Astrocyte (in vitro differentiated cells and primary cell): ENCODE measurements around the gene NDOR1. TPM values are rescaled to one million over a fixed set of nuclear protein-coding genes. Genes with fewer than 3 reads are reported as not detected.

ENCODE experiments used
- DNase-seq: peaks from one replicate; pipeline ENCODE4 v3.0.0-alpha.2; 2010; ENCODE audit warnings: low read depth
- FAIRE-seq: peaks from 2 replicates; lab custom pipeline; 2011; peaks lifted over from hg19 to GRCh38; lab: Jason Lieb, UNC
- H2AFZ ChIP-seq: 2 replicates; pipeline ENCODE4 v1.6.0; 2012; ENCODE audit warnings: low read depth, low read length, inconsistent platforms
- H3K27ac ChIP-seq: 2 replicates; pipeline ENCODE4 v1.5.1; 2011; ENCODE audit warnings: low read depth, low read length, inconsistent platforms
- H3K27me3 ChIP-seq: 2 replicates; pipeline ENCODE4 v1.6.0; 2011; ENCODE audit warnings: low read length, inconsistent platforms; ENCODE audit not compliant: insufficient read depth
- H3K36me3 ChIP-seq: 2 replicates; pipeline ENCODE4 v1.5.1; 2011; ENCODE audit warnings: low read length, inconsistent platforms; ENCODE audit not compliant: insufficient read depth
- H3K4me1 ChIP-seq: 2 replicates; pipeline ENCODE4 v1.5.1; 2011; ENCODE audit warnings: low read length, inconsistent platforms; ENCODE audit not compliant: insufficient read depth
- H3K4me2 ChIP-seq: 2 replicates; pipeline ENCODE4 v1.6.0; 2012; ENCODE audit warnings: low read length, inconsistent platforms
- H3K4me3 ChIP-seq: 2 replicates; pipeline ENCODE4 v1.5.1; 2011; ENCODE audit warnings: low read depth, mild to moderate bottlenecking, low read length, inconsistent platforms; ENCODE audit not compliant: insufficient read depth
- H3K79me2 ChIP-seq: 2 replicates; pipeline ENCODE4 v1.6.0; 2012; ENCODE audit warnings: mild to moderate bottlenecking, low read length, inconsistent platforms; ENCODE audit not compliant: insufficient read depth
- H3K9ac ChIP-seq: 2 replicates; pipeline ENCODE4 v1.6.0; 2012; ENCODE audit warnings: mild to moderate bottlenecking, low read length, inconsistent platforms
- H3K9me3 ChIP-seq: 2 replicates; pipeline ENCODE4 v1.5.1; 2012; ENCODE audit warnings: low read depth, mild to moderate bottlenecking, low read length, inconsistent platforms; ENCODE audit not compliant: insufficient read depth
- H4K20me1 ChIP-seq: 2 replicates; pipeline ENCODE4 v1.6.0; 2012; ENCODE audit warnings: low read length, inconsistent platforms; ENCODE audit not compliant: insufficient read depth
- H3K27ac Mint-ChIP-seq: one replicate; pipeline ENCODE4 v1.8.0; 2021; ENCODE audit warnings: mild to moderate bottlenecking, mixed read lengths; ENCODE audit not compliant: unreplicated experiment
- H3K27me3 Mint-ChIP-seq: one replicate; pipeline ENCODE4 v1.8.0; 2021; ENCODE audit warnings: low read depth, mixed read lengths; ENCODE audit not compliant: unreplicated experiment
- H3K36me3 Mint-ChIP-seq: one replicate; pipeline ENCODE4 v1.8.0; 2021; ENCODE audit warnings: low read depth, mixed read lengths; ENCODE audit not compliant: unreplicated experiment
- H3K4me1 Mint-ChIP-seq: one replicate; pipeline ENCODE4 v1.8.0; 2021; ENCODE audit warnings: low read depth, mixed read lengths; ENCODE audit not compliant: unreplicated experiment
- H3K4me3 Mint-ChIP-seq: one replicate; pipeline ENCODE4 v1.8.0; 2021; ENCODE audit warnings: mild to moderate bottlenecking, moderate library complexity, mixed read lengths; ENCODE audit not compliant: unreplicated experiment
- H3K9me3 Mint-ChIP-seq: one replicate; pipeline ENCODE4 v1.8.0; 2021; ENCODE audit warnings: mild to moderate bottlenecking, mixed read lengths; ENCODE audit not compliant: unreplicated experiment
- EZH2 ChIP-seq: IDR thresholded peaks from 2 replicates; pipeline ENCODE4 v1.6.1; 2012; ENCODE audit warnings: mild to moderate bottlenecking, low read length, inconsistent platforms; ENCODE audit not compliant: insufficient read depth
- total RNA-seq: library from RNA; stranded (reverse); gene quantifications from 2 replicates; pipeline ENCODE4 v1.2.1, GENCODE V29; 2021
- TF ChIP-seq, protein P1 (sequence below): IDR thresholded peaks from 2 replicates; pipeline ENCODE4 v1.5.1; 2011; ENCODE audit warnings: low read depth, mild to moderate bottlenecking, inconsistent platforms, low read length, moderate library complexity; ENCODE audit not compliant: insufficient read depth

Gene NDOR1
- total RNA-seq, 1 donor from 2014 or later: 14.5 TPM

DNA sequence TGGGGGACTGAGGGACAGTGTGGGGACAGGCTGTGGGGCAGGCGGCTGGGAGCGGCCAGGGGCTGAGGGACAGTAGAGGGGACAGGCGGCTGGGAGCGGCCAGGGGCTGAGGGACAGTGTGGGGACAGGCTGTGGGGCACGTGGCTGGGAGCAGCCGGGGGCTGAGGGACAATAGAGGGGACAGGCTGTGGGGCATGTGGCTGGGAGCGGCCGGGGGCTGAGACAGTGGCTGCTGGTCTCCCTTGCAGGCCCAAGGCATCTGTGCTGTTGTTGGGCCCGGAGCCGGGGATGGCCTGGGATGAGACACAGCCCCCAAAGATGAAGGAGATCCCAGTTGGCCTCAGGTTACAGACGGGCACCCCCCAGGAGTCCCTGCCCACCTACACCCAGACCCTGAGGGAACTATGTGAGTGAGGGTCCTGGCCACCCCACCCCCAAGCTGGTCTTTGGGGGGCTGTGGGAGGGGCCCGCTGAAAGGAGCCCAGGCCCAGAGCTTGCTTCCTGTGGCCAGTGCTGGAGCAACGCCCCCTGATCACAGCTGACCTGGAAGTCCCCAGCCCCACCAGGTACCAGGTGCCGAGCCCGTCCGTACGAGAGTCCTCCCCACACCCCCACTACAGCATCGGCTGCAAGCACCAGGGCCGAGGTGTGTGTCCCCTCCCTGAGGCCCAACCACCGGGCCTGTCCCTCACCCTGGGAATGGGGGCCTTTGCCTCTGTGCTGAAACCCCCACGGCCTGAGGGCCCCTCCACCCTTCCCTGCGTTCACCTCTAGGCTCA, 46.2 kb downstream of the NDOR1 start:
- TF ChIP-seq, protein P1, sequence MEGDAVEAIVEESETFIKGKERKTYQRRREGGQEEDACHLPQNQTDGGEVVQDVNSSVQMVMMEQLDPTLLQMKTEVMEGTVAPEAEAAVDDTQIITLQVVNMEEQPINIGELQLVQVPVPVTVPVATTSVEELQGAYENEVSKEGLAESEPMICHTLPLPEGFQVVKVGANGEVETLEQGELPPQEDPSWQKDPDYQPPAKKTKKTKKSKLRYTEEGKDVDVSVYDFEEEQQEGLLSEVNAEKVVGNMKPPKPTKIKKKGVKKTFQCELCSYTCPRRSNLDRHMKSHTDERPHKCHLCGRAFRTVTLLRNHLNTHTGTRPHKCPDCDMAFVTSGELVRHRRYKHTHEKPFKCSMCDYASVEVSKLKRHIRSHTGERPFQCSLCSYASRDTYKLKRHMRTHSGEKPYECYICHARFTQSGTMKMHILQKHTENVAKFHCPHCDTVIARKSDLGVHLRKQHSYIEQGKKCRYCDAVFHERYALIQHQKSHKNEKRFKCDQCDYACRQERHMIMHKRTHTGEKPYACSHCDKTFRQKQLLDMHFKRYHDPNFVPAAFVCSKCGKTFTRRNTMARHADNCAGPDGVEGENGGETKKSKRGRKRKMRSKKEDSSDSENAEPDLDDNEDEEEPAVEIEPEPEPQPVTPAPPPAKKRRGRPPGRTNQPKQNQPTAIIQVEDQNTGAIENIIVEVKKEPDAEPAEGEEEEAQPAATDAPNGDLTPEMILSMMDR: no peak
- no peak for TF ChIP-seq EZH2
- no peaks in the 10 kb centered on the region for H3K27me3 ChIP-seq
- FAIRE-seq (no peak), DNase-seq (no peak)
- no peak overlapping the region for H3K4me2 ChIP-seq
- H4K20me1 ChIP-seq: peaks cover 12% of the 10 kb centered on the region
- H3K36me3 ChIP-seq: no peaks in the 10 kb centered on the region
- no peak overlapping the region for H3K4me3 ChIP-seq
- Mint-ChIP-seq H3K36me3 (no peaks in the 10 kb centered on the region), H3K27ac (no peak overlapping the region), H3K4me1 (peaks cover 2% of the 10 kb centered on the region), H3K9me3 (no peaks in the 10 kb centered on the region), H3K27me3 (peaks cover 6% of the 10 kb centered on the region), H3K4me3 (no peak overlapping the region)
- H3K9ac ChIP-seq: no peak overlapping the region
- H3K27ac ChIP-seq: no peak overlapping the region
- peaks cover 20% of the 10 kb centered on the region for H3K79me2 ChIP-seq
- H3K9me3 ChIP-seq: no peaks in the 10 kb centered on the region
- H3K4me1 ChIP-seq: peaks cover 20% of the 10 kb centered on the region
- H2AFZ ChIP-seq: no peak overlapping the region

DNA sequence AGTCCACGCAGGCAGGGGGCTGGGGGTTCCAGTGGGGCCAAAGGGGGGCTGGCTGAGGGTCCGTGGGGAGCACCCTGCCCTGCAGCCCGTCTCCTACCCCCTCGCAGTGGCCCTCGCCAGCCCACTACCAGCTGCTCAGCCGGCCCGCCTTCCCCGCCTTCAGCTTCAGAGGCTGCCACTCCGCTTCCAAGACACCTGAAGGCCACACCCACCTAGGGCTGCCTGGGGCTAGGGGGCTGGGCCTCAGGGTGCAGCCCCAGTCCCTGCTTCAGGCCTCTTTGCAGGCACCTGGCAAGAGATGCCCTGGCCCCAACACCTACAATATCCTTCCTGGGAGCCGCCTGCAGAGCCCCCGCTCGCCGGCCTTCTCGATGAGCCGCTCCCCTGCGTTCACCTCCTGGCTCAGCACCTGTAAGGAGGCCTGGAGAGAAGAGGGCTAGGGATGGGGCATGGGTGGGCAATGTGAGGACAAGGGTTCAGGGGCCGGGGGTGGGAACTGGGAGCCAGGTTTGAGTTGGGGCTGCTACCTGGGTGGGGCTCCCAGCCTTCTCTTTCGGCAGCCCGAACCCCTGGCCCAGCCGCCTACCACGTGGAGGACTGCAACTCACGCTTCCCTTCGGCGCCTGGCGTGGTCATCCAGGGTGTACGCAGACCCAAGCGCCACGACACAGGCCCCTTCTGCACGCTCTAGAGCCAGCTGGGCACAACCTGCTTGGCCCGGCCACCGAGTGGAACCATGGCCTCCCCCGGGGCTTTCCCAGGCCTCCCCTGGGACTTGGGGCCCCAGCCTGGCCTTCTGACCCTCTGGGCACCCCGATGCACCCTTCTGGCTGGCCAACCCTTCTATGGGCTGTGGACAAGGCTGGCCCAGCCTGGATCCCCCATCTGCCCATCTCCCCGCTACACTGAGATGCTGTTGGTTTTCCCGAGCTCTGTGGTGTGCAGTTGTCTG, 47.3 kb downstream of the NDOR1 start:
- H3K9ac ChIP-seq: no peak overlapping the region
- TF ChIP-seq, protein P1: no peak
- no peak for TF ChIP-seq EZH2
- no peaks in the 10 kb centered on the region for H3K36me3 ChIP-seq
- DNase-seq (no peak), FAIRE-seq (no peak)
- H3K4me2 ChIP-seq: no peak overlapping the region
- Mint-ChIP-seq H3K4me1 (peaks cover 4% of the 10 kb centered on the region), H3K36me3 (no peaks in the 10 kb centered on the region), H3K27ac (no peak overlapping the region), H3K4me3 (peak overlapping the region; percentile 60), H3K9me3 (no peaks in the 10 kb centered on the region), H3K27me3 (peaks cover 6% of the 10 kb centered on the region)
- no peak overlapping the region for H3K4me3 ChIP-seq
- no peaks in the 10 kb centered on the region for H3K9me3 ChIP-seq
- peaks cover 17% of the 10 kb centered on the region for H4K20me1 ChIP-seq
- H3K27ac ChIP-seq: no peak overlapping the region
- H3K27me3 ChIP-seq: no peaks in the 10 kb centered on the region
- H3K4me1 ChIP-seq: peaks cover 22% of the 10 kb centered on the region
- H2AFZ ChIP-seq: no peak overlapping the region
- H3K79me2 ChIP-seq: peaks cover 27% of the 10 kb centered on the region
